K562 (cell line): ENCODE measurements around the gene RGS3. TPM values are rescaled to one million over a fixed set of nuclear protein-coding genes. Genes with fewer than 3 reads are reported as not detected.
A peak's percentile ranks its signal among the peaks of the same experiment; 100 is the strongest.

Experiments
- ATAC-seq: fragments of 200-7000 bp; cut with Tn5 transposase; 3 replicates; pipeline ENCODE4 v1.9.1; 2020; ENCODE audit warnings: moderate library complexity
- BruUV-seq: library from RNA; stranded (reverse); fragments of 400-500 nt; replicated peaks from 2 replicates; lab custom pipeline; 2021; lab: Mats Ljungman, UMichigan
- CTCF ChIA-PET: fragments of 300-600 bp; formaldehyde crosslinking; extraction: SDS; loops from one replicate; lab custom pipeline; 2021; ENCODE audit warnings: low intra/inter-chr PET ratio; lab: Yijun Ruan, JAX
- POLR2A ChIA-PET: fragments of 300-600, 350-650 bp; sonication (Branson Sonifier 250); formaldehyde crosslinking; extraction: SDS; loops from one replicate; lab custom pipeline; 2021; ENCODE audit warnings: antibody characterized with exemption, inconsistent platforms; lab: Yijun Ruan, JAX
- DNase-seq, 4 experiments: peaks; one replicate each; pipeline versions ENCODE4 v3.0.0 to v3.0.0-alpha.2; 2011 to 2018; ENCODE audit warnings: low spot score in 3 of 4, mixed read lengths in 3 of 4; ENCODE audit errors: extremely low read depth in 1 of 4
- FAIRE-seq: peaks from 2 replicates; lab custom pipeline; 2011; peaks lifted over from hg19 to GRCh38; lab: Jason Lieb, UNC
- H2AFZ ChIP-seq: 2 replicates; pipeline ENCODE4 v1.6.0; 2011; ENCODE audit warnings: low read depth, low read length, control low read depth, inconsistent platforms
- H3K27ac ChIP-seq: fragments of 200-600 bp; 3 replicates; pipeline ENCODE4 v1.8.0; 2011; ENCODE audit warnings: low read depth, mild to moderate bottlenecking, control low read depth, inconsistent platforms, low read length, moderate library complexity, mixed read lengths; ENCODE audit errors: extremely low read depth
- H3K27me3 ChIP-seq, 2 experiments: fragments of 300-600 bp in 1 of 2; 2 replicates in 1 of 2; 3 replicates in 1 of 2; pipeline versions ENCODE4 v1.6.0 to v1.8.0; 2011; ENCODE audit warnings: inconsistent platforms in 2 of 2, low read length in 2 of 2, mild to moderate bottlenecking in 1 of 2, mixed read lengths in 1 of 2, moderate library complexity in 1 of 2; ENCODE audit not compliant: control insufficient read depth in 2 of 2, insufficient read depth in 2 of 2
- H3K36me3 ChIP-seq: fragments of 300-600 bp; 3 replicates; pipeline ENCODE4 v1.8.0; 2011; ENCODE audit warnings: mild to moderate bottlenecking, low read length, inconsistent platforms; ENCODE audit not compliant: control insufficient read depth, insufficient read depth
- H3K4me1 ChIP-seq, 2 experiments: fragments of 200-600 bp in 1 of 2; replicated peaks in 1 of 2; 2 replicates in 1 of 2; 3 replicates in 1 of 2; pipeline versions ENCODE4 v1.5.1 to v1.8.0; 2011; ENCODE audit warnings: inconsistent platforms in 2 of 2, low read length in 2 of 2, mild to moderate bottlenecking in 1 of 2, mixed read lengths in 1 of 2, moderate library complexity in 1 of 2; ENCODE audit not compliant: control insufficient read depth in 2 of 2, insufficient read depth in 2 of 2
- H3K4me2 ChIP-seq: 2 replicates; pipeline ENCODE4 v1.6.1; 2011; ENCODE audit warnings: low read length, control low read depth, inconsistent platforms, mixed read lengths; ENCODE audit not compliant: insufficient read depth
- H3K4me3 ChIP-seq: fragments of 200-600 bp; sonication (generic), shearing (Covaris generic); 2 replicates; pipeline ENCODE4 v1.5.1; 2016; ENCODE audit warnings: control low read depth, inconsistent platforms
- H3K79me2 ChIP-seq: fragments of 200-600 bp; 3 replicates; pipeline ENCODE4 v1.8.0; 2011; ENCODE audit warnings: low read length, inconsistent platforms; ENCODE audit not compliant: control insufficient read depth, insufficient read depth
- H3K9ac ChIP-seq, 2 experiments: 2 replicates each; pipeline versions ENCODE4 v1.6.0 to v1.6.1; 2011; ENCODE audit warnings: low read depth in 2 of 2, low read length in 2 of 2, control low read depth in 1 of 2, inconsistent platforms in 1 of 2, mild to moderate bottlenecking in 1 of 2, mixed read lengths in 1 of 2; ENCODE audit not compliant: insufficient read depth in 1 of 2
- H3K9me1 ChIP-seq: one replicate; pipeline ENCODE4 v1.6.0; 2011; ENCODE audit warnings: inconsistent platforms, mild to moderate bottlenecking, low read length, moderate library complexity; ENCODE audit not compliant: control insufficient read depth, insufficient read depth
- H3K9me3 ChIP-seq: replicated peaks from 2 replicates; pipeline ENCODE4 v1.5.1; 2011; ENCODE audit warnings: low read depth, low read length, inconsistent platforms; ENCODE audit not compliant: control insufficient read depth, insufficient read depth
- H4K20me1 ChIP-seq: replicated peaks from 2 replicates; pipeline ENCODE4 v1.6.1; 2011; ENCODE audit warnings: low read length, inconsistent platforms, mixed read lengths; ENCODE audit not compliant: control insufficient read depth, insufficient read depth
- NFIX ChIP-seq: fragments of 250-450 bp; sonication (Bioruptor Pico); IDR thresholded peaks from 2 replicates; pipeline ENCODE4 v1.4.0; 2020; ENCODE audit warnings: low read depth, mild to moderate bottlenecking, moderate library complexity
- ZKSCAN1 ChIP-seq: fragments of 150-350 bp; IDR thresholded peaks from 2 replicates; pipeline ENCODE4 v1.6.1; 2016; ENCODE audit warnings: low read depth, low read length
- WGBS: fragments of 100-300 bp; shearing (Covaris generic); methylation state at CpG from one replicate; pipeline ENCODE4 v1.1.6; 2016; ENCODE audit warnings: low coverage, mixed read lengths; ENCODE audit not compliant: insufficient coverage; ENCODE audit errors: missing lambda C conversion rate; 5-methylcytosine and 5-hydroxymethylcytosine counted together
- in situ Hi-C: fragments of 300-500 bp; cut with MboI; formaldehyde crosslinking; loops from 4 replicates; pipeline ENCODE4 v1.15.0; 2018; ENCODE audit warnings: inconsistent platforms, mixed read lengths
- intact Hi-C: fragments of 100-400 bp; cut with micrococcal nuclease; formaldehyde crosslinking; loops from 2 replicates; pipeline ENCODE4 v1.14.2; 2022
- polyA plus RNA-seq, 8 experiments: library from polyadenylated mRNA; depleted of rRNA in 4 of 8; stranded (reverse) in 5 of 8; unstranded in 3 of 8; fragments of >200 nt; fragmentation: Nextera tagmentation in 2 of 8; fragmentation: Illumina TruSeq in 1 of 8; extraction: Ambion mirVana in 2 of 8; extraction: Trizol in 1 of 8; gene quantifications; 2 replicates each; pipeline versions ENCODE4 v1.2.1 to v1.2.3, GENCODE V29; 2011 to 2014; ENCODE audit warnings: inconsistent platforms in 1 of 8, missing spikeins in 1 of 8
- total RNA-seq, 7 experiments: library from RNA; depleted of rRNA in 6 of 7; stranded (reverse); fragments of >200 nt in 6 of 7; fragmentation: Illumina TruSeq in 2 of 7; extraction: Trizol in 2 of 7; gene quantifications; 2 replicates each; pipeline versions ENCODE4 v1.2.1 to v1.2.3, GENCODE V29; 2011 to 2021; ENCODE audit warnings: low replicate concordance in 1 of 7
- TF ChIP-seq, protein P1 (sequence below): IDR thresholded peaks from 2 replicates; pipeline ENCODE4 v1.6.1; 2011; ENCODE audit warnings: borderline replicate concordance, low read depth, mild to moderate bottlenecking, moderate library complexity, low read length; ENCODE audit not compliant: insufficient read depth, poor library complexity, severe bottlenecking

The RGS3 gene
- total and polyA plus RNA-seq, 9 of the 15 experiments (the other 6 are each of a cell fraction or from before 2014, with no cell fraction given), result 0.08 to 2.9 (median 0.95) TPM

DNA sequence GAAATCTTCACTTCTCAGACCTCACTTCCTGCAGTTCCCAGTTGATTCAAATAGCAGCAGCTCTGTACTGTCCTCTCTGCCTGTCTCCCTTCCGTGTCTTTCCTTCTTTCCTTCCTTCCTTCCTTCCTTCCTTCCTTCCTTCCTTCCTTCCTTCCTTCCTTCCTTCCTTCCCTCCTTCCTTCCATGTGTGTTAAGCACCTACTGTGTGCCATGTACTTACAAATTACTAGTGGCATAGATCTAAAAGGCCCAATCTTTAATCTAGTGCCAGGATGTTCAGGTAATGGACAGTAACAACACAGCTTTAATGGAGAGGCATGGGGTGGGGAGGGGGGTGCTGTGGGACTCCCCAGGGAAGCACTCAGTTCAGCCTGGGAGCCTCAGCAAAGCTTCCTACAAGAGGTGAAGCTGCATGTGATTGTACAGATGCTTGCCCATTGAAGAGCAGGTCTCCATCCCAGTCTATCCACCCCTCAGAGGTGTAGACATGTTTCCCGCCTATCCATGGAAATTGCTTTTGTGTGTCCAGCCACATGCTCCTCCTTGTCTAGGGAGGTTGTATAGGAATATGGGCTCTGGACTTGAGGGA, 106.0 kb downstream of the RGS3 start:
- ChIA-PET POLR2A (interaction anchor here (0.5 to 1.7 kb wide), 4 partner anchors 9 to 120 kb away, joined by 3 to 7 read pairs (median 3); no protein-coding TSS in a partner anchor), CTCF (no interaction called here)
- no peaks in the 10 kb centered on the region for H3K9me1 ChIP-seq
- H3K79me2 ChIP-seq, result no peaks in the 10 kb centered on the region
- ATAC-seq (no peak), FAIRE-seq (no peak), DNase-seq (no peak)
- H4K20me1 ChIP-seq, result no peaks in the 10 kb centered on the region
- H3K9me3 ChIP-seq, result no peaks in the 10 kb centered on the region
- no peak overlapping the region for H2AFZ ChIP-seq
- H3K4me2 ChIP-seq, result no peak overlapping the region
- no TSS peak for BruUV-seq
- no peak overlapping the region for H3K9ac ChIP-seq
- no peak overlapping the region for H3K4me3 ChIP-seq
- H3K36me3 ChIP-seq, result no peaks in the 10 kb centered on the region
- no peak for TF ChIP-seq NFIX
- TF ChIP-seq ZKSCAN1, result 0 out of 2 replicates have a peak, but pooled peaks have one; percentile 25
- TF ChIP-seq, protein P1, sequence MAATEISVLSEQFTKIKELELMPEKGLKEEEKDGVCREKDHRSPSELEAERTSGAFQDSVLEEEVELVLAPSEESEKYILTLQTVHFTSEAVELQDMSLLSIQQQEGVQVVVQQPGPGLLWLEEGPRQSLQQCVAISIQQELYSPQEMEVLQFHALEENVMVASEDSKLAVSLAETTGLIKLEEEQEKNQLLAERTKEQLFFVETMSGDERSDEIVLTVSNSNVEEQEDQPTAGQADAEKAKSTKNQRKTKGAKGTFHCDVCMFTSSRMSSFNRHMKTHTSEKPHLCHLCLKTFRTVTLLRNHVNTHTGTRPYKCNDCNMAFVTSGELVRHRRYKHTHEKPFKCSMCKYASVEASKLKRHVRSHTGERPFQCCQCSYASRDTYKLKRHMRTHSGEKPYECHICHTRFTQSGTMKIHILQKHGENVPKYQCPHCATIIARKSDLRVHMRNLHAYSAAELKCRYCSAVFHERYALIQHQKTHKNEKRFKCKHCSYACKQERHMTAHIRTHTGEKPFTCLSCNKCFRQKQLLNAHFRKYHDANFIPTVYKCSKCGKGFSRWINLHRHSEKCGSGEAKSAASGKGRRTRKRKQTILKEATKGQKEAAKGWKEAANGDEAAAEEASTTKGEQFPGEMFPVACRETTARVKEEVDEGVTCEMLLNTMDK, result no peak
- intact Hi-C loops (loop anchor here (5.0 kb wide), 1 partner anchor 47 kb away; no protein-coding TSS in a partner anchor), in situ Hi-C loops (no loop called here)
- peaks cover 0 to 23% of the 10 kb centered on the region in 2 experiments; a peak in 3 of 5 replicates for H3K27me3 ChIP-seq
- 66% methylated on average over 2 of the region's 2 CpGs for WGBS
- peaks cover 21 to 25% of the 10 kb centered on the region in 2 experiments for H3K4me1 ChIP-seq
- H3K27ac ChIP-seq, result no peak overlapping the region
